H1 (cell line): ENCODE results near the gene LPP. TPM values are rescaled to one million over a fixed set of nuclear protein-coding genes. Genes with fewer than 3 reads are reported as not detected.

Experiments used
- CTCF ChIA-PET: fragments of 300-600 bp; sonication (Branson Sonifier 250); formaldehyde crosslinking; loops from one replicate; lab custom pipeline; 2021; ENCODE audit not compliant: partially characterized antibody; lab: Charles Lee
- POLR2A ChIA-PET: fragments of 300-600 bp; sonication (Branson Sonifier 250); formaldehyde crosslinking; loops from one replicate; lab custom pipeline; 2021; ENCODE audit warnings: inconsistent platforms; ENCODE audit not compliant: partially characterized antibody; lab: Charles Lee
- DNase-seq, 2 experiments: peaks; one replicate each; pipeline versions ENCODE4 v3.0.0 to v3.0.0-alpha.2; 2010 to 2022; ENCODE audit warnings: low spot score in 2 of 2, low read depth in 1 of 2, mixed read lengths in 1 of 2
- FAIRE-seq: peaks from 2 replicates; lab custom pipeline; 2011; peaks lifted over from hg19 to GRCh38; lab: Jason Lieb, UNC
- H2AFZ ChIP-seq: 2 replicates; pipeline ENCODE4 v1.8.1; 2012; ENCODE audit warnings: low read length, inconsistent platforms
- H2AK5ac ChIP-seq: 2 replicates; pipeline ENCODE4 v1.6.1; 2013; ENCODE audit warnings: low read depth, low read length
- H2BK120ac ChIP-seq: replicated peaks from 2 replicates; pipeline ENCODE3; 2013; ENCODE audit warnings: low read depth, low read length, inconsistent platforms
- H2BK12ac ChIP-seq: 2 replicates; pipeline ENCODE4 v1.6.1; 2013; ENCODE audit warnings: low read depth, low read length
- H2BK15ac ChIP-seq: 2 replicates; pipeline ENCODE4 v1.6.1; 2013; ENCODE audit warnings: low read length
- H2BK20ac ChIP-seq: 2 replicates; pipeline ENCODE4 v1.6.1; 2013; ENCODE audit warnings: low read length
- H2BK5ac ChIP-seq: 2 replicates; pipeline ENCODE4 v1.6.1; 2013; ENCODE audit warnings: low read depth, low read length
- H3K14ac ChIP-seq: 2 replicates; pipeline ENCODE4 v1.6.1; 2013; ENCODE audit warnings: inconsistent platforms; ENCODE audit not compliant: insufficient read length
- H3K18ac ChIP-seq: 2 replicates; pipeline ENCODE4 v1.6.1; 2013; ENCODE audit warnings: low read length; ENCODE audit errors: extremely low read depth
- H3K23ac ChIP-seq: 2 replicates; pipeline ENCODE4 v1.6.1; 2013; ENCODE audit warnings: inconsistent platforms; ENCODE audit not compliant: insufficient read length
- H3K23me2 ChIP-seq: 2 replicates; pipeline ENCODE4 v1.6.1; 2013; ENCODE audit warnings: low read depth, low read length
- H3K27ac ChIP-seq: 2 replicates; pipeline ENCODE4 v1.6.1; 2011; ENCODE audit warnings: low read depth, low read length, inconsistent platforms
- H3K27me3 ChIP-seq, 4 experiments: replicated peaks in 1 of 4; 1 replicate in 1 of 4; 2 replicates in 3 of 4; pipeline versions ENCODE4 v1.6.1 to v1.8.1; 2011 to 2013; ENCODE audit warnings: low read length in 3 of 4, mild to moderate bottlenecking in 3 of 4, inconsistent platforms in 2 of 4, mixed read lengths in 2 of 4, moderate library complexity in 1 of 4; ENCODE audit not compliant: control insufficient read depth in 3 of 4, insufficient read depth in 3 of 4; ENCODE audit errors: extremely low read depth in 1 of 4
- H3K36me3 ChIP-seq, 4 experiments: 2 replicates each; pipeline versions ENCODE4 v1.6.1 to v1.8.1; 2011 to 2013; ENCODE audit warnings: mild to moderate bottlenecking in 4 of 4, low read length in 3 of 4, moderate library complexity in 2 of 4, control low read depth in 1 of 4, inconsistent platforms in 1 of 4; ENCODE audit not compliant: insufficient read depth in 4 of 4, control insufficient read depth in 2 of 4
- H3K4ac ChIP-seq: replicated peaks from 2 replicates; pipeline ENCODE3; 2013; ENCODE audit warnings: low read length, low read depth, mixed read lengths, inconsistent platforms; ENCODE audit not compliant: insufficient read length
- H3K4me1 ChIP-seq, 4 experiments: replicated peaks in 1 of 4; 1 replicate in 1 of 4; 2 replicates in 3 of 4; pipeline versions ENCODE4 v1.6.1 to v1.8.1; 2011 to 2013; ENCODE audit warnings: low read length in 3 of 4, inconsistent platforms in 2 of 4, mixed read lengths in 1 of 4; ENCODE audit not compliant: insufficient read depth in 4 of 4, control insufficient read depth in 3 of 4
- H3K4me2 ChIP-seq, 2 experiments: 2 replicates each; pipeline versions ENCODE4 v1.6.1 to v1.8.1; 2011 to 2013; ENCODE audit warnings: low read depth in 2 of 2, low read length in 2 of 2, control low read depth in 1 of 2, inconsistent platforms in 1 of 2, mild to moderate bottlenecking in 1 of 2; ENCODE audit not compliant: insufficient read depth in 1 of 2
- H3K4me3 ChIP-seq, 4 experiments: fragments of 200-600, 300-600 bp in 1 of 4; sonication (generic), shearing (Covaris generic), sonication (Bioruptor Twin) in 1 of 4; 2 replicates each; pipeline versions ENCODE4 v1.5.1 to v1.8.1; 2011 to 2016; ENCODE audit warnings: low read length in 4 of 4, low read depth in 3 of 4, control low read depth in 2 of 4, inconsistent platforms in 2 of 4, mild to moderate bottlenecking in 2 of 4, mixed read lengths in 1 of 4, moderate library complexity in 1 of 4; ENCODE audit not compliant: insufficient read depth in 2 of 4; ENCODE audit errors: extremely low read depth in 1 of 4
- H3K56ac ChIP-seq: replicated peaks from 2 replicates; pipeline ENCODE3; 2013; ENCODE audit warnings: low read depth, mild to moderate bottlenecking, mixed read lengths, low read length, inconsistent platforms; ENCODE audit not compliant: insufficient read length
- H3K79me1 ChIP-seq: 2 replicates; pipeline ENCODE4 v1.6.1; 2013; ENCODE audit warnings: low read depth, low read length, control low read depth
- H3K79me2 ChIP-seq, 2 experiments: 2 replicates each; pipeline versions ENCODE4 v1.6.1 to v1.8.1; 2012 to 2013; ENCODE audit warnings: low read length in 2 of 2, mild to moderate bottlenecking in 2 of 2, inconsistent platforms in 1 of 2; ENCODE audit not compliant: insufficient read depth in 2 of 2, control insufficient read depth in 1 of 2
- H3K9ac ChIP-seq, 4 experiments: replicated peaks in 1 of 4; 1 replicate in 1 of 4; 2 replicates in 3 of 4; pipeline versions ENCODE4 v1.6.1 to v1.8.1; 2011 to 2013; ENCODE audit warnings: low read depth in 3 of 4, low read length in 3 of 4, control low read depth in 2 of 4, mild to moderate bottlenecking in 2 of 4, moderate library complexity in 2 of 4, inconsistent platforms in 1 of 4; ENCODE audit errors: extremely low read depth in 1 of 4
- H3K9me3 ChIP-seq, 2 experiments: 2 replicates each; pipeline versions ENCODE4 v1.6.1 to v1.8.1; 2012 to 2013; ENCODE audit warnings: mild to moderate bottlenecking in 2 of 2, moderate library complexity in 2 of 2, control low read depth in 1 of 2, inconsistent platforms in 1 of 2, low read depth in 1 of 2, low read length in 1 of 2, mixed read lengths in 1 of 2; ENCODE audit not compliant: insufficient read depth in 2 of 2
- H4K20me1 ChIP-seq, 2 experiments: replicated peaks in 1 of 2; 2 replicates each; pipeline versions ENCODE3 to v1.8.1; 2011 to 2013; ENCODE audit warnings: inconsistent platforms in 2 of 2, low read length in 2 of 2, mild to moderate bottlenecking in 1 of 2; ENCODE audit not compliant: insufficient read depth in 2 of 2, control insufficient read depth in 1 of 2
- H4K5ac ChIP-seq: 2 replicates; pipeline ENCODE4 v1.6.1; 2013; ENCODE audit warnings: low read length, low read depth, mixed read lengths, inconsistent platforms; ENCODE audit not compliant: insufficient read length
- H4K8ac ChIP-seq: 2 replicates; pipeline ENCODE4 v1.8.0; 2013; ENCODE audit warnings: mild to moderate bottlenecking, moderate library complexity, low read length, inconsistent platforms; ENCODE audit not compliant: insufficient read depth; ENCODE audit errors: extremely low read depth
- H4K91ac ChIP-seq: replicated peaks from 2 replicates; pipeline ENCODE3; 2013; ENCODE audit warnings: low read length, mixed read lengths, inconsistent platforms; ENCODE audit not compliant: insufficient read length
- CBX8 ChIP-seq: fragments of 300-800, 300-1000 bp; sonication (generic); IDR thresholded peaks from 2 replicates; pipeline ENCODE4 v1.7.1; 2016; ENCODE audit warnings: low read depth, low read length, borderline replicate concordance
- CEBPB ChIP-seq: IDR thresholded peaks from 2 replicates; pipeline ENCODE4 v1.6.1; 2012; ENCODE audit warnings: low read depth, low read length
- CREB1 ChIP-seq: IDR thresholded peaks from 2 replicates; pipeline ENCODE4 v1.6.1; 2012; ENCODE audit warnings: inconsistent platforms
- EGR1 ChIP-seq: IDR thresholded peaks from 2 replicates; pipeline ENCODE4 v1.6.1; 2011; ENCODE audit warnings: low read depth, low read length, borderline replicate concordance
- EP300 ChIP-seq, 2 experiments: IDR thresholded peaks; 1 replicate in 1 of 2; 2 replicates in 1 of 2; pipeline ENCODE4 v1.6.1; 2011 to 2012; ENCODE audit warnings: low read depth in 2 of 2, low read length in 2 of 2, mild to moderate bottlenecking in 2 of 2, borderline replicate concordance in 1 of 2, inconsistent platforms in 1 of 2, moderate library complexity in 1 of 2
- MAFK ChIP-seq: IDR thresholded peaks from 2 replicates; pipeline ENCODE4 v1.6.1; 2012; ENCODE audit warnings: low read depth, mild to moderate bottlenecking, improper control_type of control experiment, low read length
- POLR2AphosphoS5 ChIP-seq: IDR thresholded peaks from 2 replicates; pipeline ENCODE4 v1.6.1; 2011; ENCODE audit warnings: low read depth, low read length
- SIX5 ChIP-seq: IDR thresholded peaks from 2 replicates; pipeline ENCODE4 v1.6.1; 2011; ENCODE audit warnings: mild to moderate bottlenecking, low read depth, low read length
- TBP ChIP-seq: IDR thresholded peaks from 2 replicates; pipeline ENCODE4 v1.6.1; 2011; ENCODE audit warnings: low read depth, low read length, improper control_type of control experiment
- TEAD4 ChIP-seq: IDR thresholded peaks from 2 replicates; pipeline ENCODE4 v1.6.1; 2012; ENCODE audit warnings: low read depth, low read length, inconsistent platforms, mixed read lengths
- USF2 ChIP-seq: IDR thresholded peaks from 2 replicates; pipeline ENCODE4 v1.6.1; 2011; ENCODE audit warnings: low read length, improper control_type of control experiment
- WGBS, 2 experiments: shearing (Covaris generic) in 1 of 2; methylation state at CpG; one replicate each; pipeline versions ENCODE4 v1.1.6 to v1.1.7; 2013 to 2015; ENCODE audit warnings: low lambda C conversion rate in 2 of 2, mixed read lengths in 2 of 2, inconsistent platforms in 1 of 2, low coverage in 1 of 2, missing lambda C conversion rate in 1 of 2; ENCODE audit not compliant: insufficient replicate concordance in 2 of 2, insufficient coverage in 1 of 2, insufficient read length in 1 of 2; ENCODE audit errors: extremely low coverage in 1 of 2, missing lambda C conversion rate in 1 of 2; 5-methylcytosine and 5-hydroxymethylcytosine counted together
- polyA plus RNA-seq, 7 experiments: library from polyadenylated mRNA; depleted of rRNA in 3 of 7; stranded (reverse) in 5 of 7; unstranded in 2 of 7; fragments of >200 nt in 5 of 7; fragments of 200-250 nt in 2 of 7; gene quantifications; 1 replicate in 5 of 7; 2 replicates in 1 of 7; 4 replicates in 1 of 7; pipeline versions ENCODE4 v1.2.1 to v1.2.3, GENCODE V29; 2011 to 2013; ENCODE audit warnings: missing spikeins in 2 of 7, mixed read lengths in 2 of 7
- total RNA-seq: library from RNA; stranded (reverse); fragmentation: NEBNext Ultra II Directional; extraction: Animal tissue kit (Norgen Biotek cat#: 25700); gene quantifications from 2 replicates; pipeline ENCODE4 v1.2.1, GENCODE V29; 2021
- TF ChIP-seq, protein P1 (sequence below): IDR thresholded peaks from 2 replicates; pipeline ENCODE4 v1.6.1; 2012; ENCODE audit warnings: low read length, inconsistent platforms

The LPP gene
- total and polyA plus RNA-seq, 2 of the 8 experiments (the other 6 are each of a cell fraction or from before 2014, with no cell fraction given): 10.0 to 53.3 TPM

DNA sequence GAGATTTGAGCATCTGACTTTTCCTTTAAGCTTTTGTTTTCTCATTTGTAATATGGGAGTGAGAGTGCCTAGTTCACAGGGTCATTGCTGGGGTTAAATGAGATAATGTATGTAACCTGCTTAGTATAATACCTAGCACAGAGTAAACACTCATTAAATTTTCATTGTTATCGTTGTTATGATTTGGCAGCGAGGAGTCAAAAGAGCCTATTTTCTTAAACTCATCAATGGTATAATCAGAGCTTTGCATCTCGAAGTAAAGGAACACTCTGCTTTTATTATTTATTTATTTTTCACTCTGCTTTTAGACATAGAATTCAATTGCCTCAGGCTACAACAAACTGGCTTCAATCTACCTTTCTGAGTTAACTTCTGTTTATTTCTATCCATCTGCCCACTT is 52.8 kb downstream of the LPP start:
- POLR2A ChIA-PET: interaction anchor here (1.1 to 1.2 kb wide), 2 partner anchors 54 to 467 kb away, joined by 3 to 4 read pairs; partner anchors contain the start of gene LPP
- TF ChIP-seq POLR2AphosphoS5 (no peak), MAFK (no peak), TEAD4 (no peak), TBP (no peak), CREB1 (no peak), SIX5 (no peak), EGR1 (no peak), CBX8 (no peak), CEBPB (no peak), USF2 (no peak), EP300 (IDR thresholded peaks at IDR 0.05; ENCODE audit: borderline replicate concordance in 1 of 2, low read depth in 2 of 2, low read length in 2 of 2) (no peak)
- TF ChIP-seq, protein P1, sequence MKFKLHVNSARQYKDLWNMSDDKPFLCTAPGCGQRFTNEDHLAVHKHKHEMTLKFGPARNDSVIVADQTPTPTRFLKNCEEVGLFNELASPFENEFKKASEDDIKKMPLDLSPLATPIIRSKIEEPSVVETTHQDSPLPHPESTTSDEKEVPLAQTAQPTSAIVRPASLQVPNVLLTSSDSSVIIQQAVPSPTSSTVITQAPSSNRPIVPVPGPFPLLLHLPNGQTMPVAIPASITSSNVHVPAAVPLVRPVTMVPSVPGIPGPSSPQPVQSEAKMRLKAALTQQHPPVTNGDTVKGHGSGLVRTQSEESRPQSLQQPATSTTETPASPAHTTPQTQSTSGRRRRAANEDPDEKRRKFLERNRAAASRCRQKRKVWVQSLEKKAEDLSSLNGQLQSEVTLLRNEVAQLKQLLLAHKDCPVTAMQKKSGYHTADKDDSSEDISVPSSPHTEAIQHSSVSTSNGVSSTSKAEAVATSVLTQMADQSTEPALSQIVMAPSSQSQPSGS: no peak

More for the DNA sequence above, 52.8 kb downstream of the LPP start:
- Histone ChIP-seq H3K23me2 (no peaks in the 10 kb centered on the region), H3K79me2 (peaks cover 0 to 26% of the 10 kb centered on the region in 2 experiments; a peak in 2 of 4 replicates), H3K18ac (no peak overlapping the region), H2BK15ac (no peak overlapping the region), H3K23ac (no peak overlapping the region), H3K4me1 (peaks cover 0 to 15% (median 4%) of the 10 kb centered on the region in 4 experiments; a peak in 5 of 7 replicates), H2BK5ac (no peak overlapping the region), H3K4ac (no peak overlapping the region), H3K4me3 (no peak overlapping the region), H2AK5ac (no peak overlapping the region), H3K36me3 (no peaks in the 10 kb centered on the region; a peak in 1 of 8 replicates), H3K27ac (no peak overlapping the region), H3K9ac (no peak overlapping the region), H2BK20ac (no peak overlapping the region), H2BK12ac (no peak overlapping the region), H4K20me1 (no peaks in the 10 kb centered on the region), H3K9me3 (no peaks in the 10 kb centered on the region), H3K14ac (no peak overlapping the region), H3K4me2 (no peak overlapping the region), H3K56ac (no peak overlapping the region), H4K8ac (no peak overlapping the region), H4K91ac (no peak overlapping the region), H2AFZ (no peak overlapping the region), H3K79me1 (no peaks in the 10 kb centered on the region; the same call in 1 of the 2 replicates), H4K5ac (no peak overlapping the region), H3K27me3 (no peaks in the 10 kb centered on the region), H2BK120ac (no peak overlapping the region)
- no peak for FAIRE-seq
- DNase-seq: no peak
- WGBS, 2 experiments: 95% methylated on average over 3 of the region's 3 CpGs; no CpG with 5 or more reads in 1 of the 2 experiments
- CTCF ChIA-PET: interaction anchor here (0.7 to 4.9 kb wide), 22 partner anchors 10 to 466 kb away, joined by 3 to 50 read pairs (median 5); partner anchors contain the start of gene LPP
